Osteoblast (primary cell): ENCODE data around the gene SLC17A6. TPM values are rescaled to one million over a fixed set of nuclear protein-coding genes. Genes with fewer than 3 reads are reported as not detected.

ENCODE experiments used
- DNase-seq: peaks from one replicate; pipeline ENCODE4 v3.0.0; 2011; ENCODE audit warnings: low spot score, mixed read lengths; ENCODE audit not compliant: insufficient read length; ENCODE audit errors: missing footprints
- H2AFZ ChIP-seq: 2 replicates; pipeline ENCODE4 v1.6.0; 2011; ENCODE audit warnings: mild to moderate bottlenecking, low read length
- H3K27ac ChIP-seq: 2 replicates; pipeline ENCODE4 v1.5.1; 2011; ENCODE audit warnings: mild to moderate bottlenecking, low read depth, low read length, moderate library complexity
- H3K27me3 ChIP-seq: 2 replicates; pipeline ENCODE4 v1.6.0; 2012; ENCODE audit warnings: mild to moderate bottlenecking, control low read depth, inconsistent platforms, low read length, moderate library complexity; ENCODE audit not compliant: insufficient read depth
- H3K36me3 ChIP-seq: 2 replicates; pipeline ENCODE4 v1.5.1; 2011; ENCODE audit warnings: mild to moderate bottlenecking, low read length, control low read depth, moderate library complexity; ENCODE audit not compliant: insufficient read depth
- H3K4me1 ChIP-seq: 2 replicates; pipeline ENCODE4 v1.5.1; 2011; ENCODE audit warnings: mild to moderate bottlenecking, low read length, control low read depth, moderate library complexity; ENCODE audit not compliant: insufficient read depth
- H3K4me2 ChIP-seq: 2 replicates; pipeline ENCODE4 v1.6.0; 2011; ENCODE audit warnings: mild to moderate bottlenecking, low read length; ENCODE audit not compliant: insufficient read depth
- H3K4me3 ChIP-seq: fragments of 200-600 bp; sonication (generic); 3 replicates; pipeline ENCODE4 v1.5.1; 2012; ENCODE audit warnings: mild to moderate bottlenecking, low read length, inconsistent platforms; ENCODE audit not compliant: insufficient read depth
- H3K79me2 ChIP-seq: 2 replicates; pipeline ENCODE4 v1.6.0; 2012; ENCODE audit warnings: mild to moderate bottlenecking, low read length, control low read depth, inconsistent platforms; ENCODE audit not compliant: insufficient read depth
- H3K9me3 ChIP-seq: 2 replicates; pipeline ENCODE4 v1.5.1; 2011; ENCODE audit warnings: low read depth, low read length, control low read depth
- H4K20me1 ChIP-seq: 2 replicates; pipeline ENCODE4 v1.6.0; 2012; ENCODE audit warnings: mild to moderate bottlenecking, low read length, control low read depth; ENCODE audit not compliant: insufficient read depth
- total RNA-seq: library from RNA; depleted of rRNA; stranded (reverse); fragments of >200 nt; gene quantifications from 2 replicates; pipeline ENCODE4 v1.2.3, GENCODE V29; 2012
- TF ChIP-seq, protein P1 (sequence below): IDR thresholded peaks from 2 replicates; pipeline ENCODE4 v1.5.1; 2011; ENCODE audit warnings: mild to moderate bottlenecking, low read depth, low read length, moderate library complexity; ENCODE audit errors: extremely low read depth

The SLC17A6 gene
- total RNA-seq, 1 donor = not detected

DNA sequence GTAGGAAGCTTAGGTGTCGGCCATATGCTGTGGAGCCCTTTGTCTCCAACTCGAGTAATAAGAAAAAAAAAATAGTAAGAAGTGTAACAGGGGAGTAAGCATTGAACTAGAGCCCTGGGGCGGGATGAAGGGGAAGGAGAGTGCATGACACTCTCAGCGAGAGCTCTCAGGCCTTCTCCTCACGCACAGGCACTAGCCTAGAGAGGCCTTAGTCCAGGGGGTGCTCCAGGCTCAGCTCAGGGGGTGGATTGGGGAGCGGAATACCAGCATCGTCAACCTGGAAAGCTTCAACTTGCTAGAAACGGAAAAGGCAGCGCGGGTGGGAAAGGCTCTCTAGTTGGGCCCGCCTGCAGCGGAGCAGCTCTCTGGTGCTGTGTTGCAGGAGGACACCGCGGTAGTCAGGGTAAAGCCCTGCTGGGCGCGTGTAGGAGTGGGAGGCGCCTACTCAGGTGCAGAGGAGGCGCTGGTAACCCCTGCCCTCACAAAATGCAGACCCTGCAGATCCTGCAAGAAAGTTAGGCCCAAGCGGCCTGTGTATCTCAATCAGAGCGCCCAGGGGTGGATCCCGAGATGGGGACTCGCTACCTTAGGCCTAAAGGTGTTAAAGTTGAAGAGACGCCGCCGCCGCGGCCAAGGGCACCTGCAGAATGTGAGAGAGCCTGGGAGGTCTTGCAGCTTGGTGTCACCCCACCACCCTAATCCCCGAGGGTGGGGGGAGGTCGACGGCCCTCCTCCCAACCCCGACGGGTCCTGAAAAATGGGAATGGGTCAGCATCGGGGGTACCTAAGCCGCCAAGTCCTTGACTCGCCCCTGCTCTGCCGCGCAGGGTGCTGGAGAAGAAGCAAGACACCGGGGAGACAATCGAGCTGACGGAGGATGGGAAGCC is 2.8 kb downstream of the SLC17A6 start:
- no peaks in the 10 kb centered on the region for H4K20me1 ChIP-seq
- no peak overlapping the region for H3K4me3 ChIP-seq
- H3K4me1 ChIP-seq = no peaks in the 10 kb centered on the region
- peaks cover 3% of the 10 kb centered on the region for H3K27me3 ChIP-seq
- no peaks in the 10 kb centered on the region for H3K9me3 ChIP-seq
- no peaks in the 10 kb centered on the region for H3K79me2 ChIP-seq
- TF ChIP-seq, protein P1, sequence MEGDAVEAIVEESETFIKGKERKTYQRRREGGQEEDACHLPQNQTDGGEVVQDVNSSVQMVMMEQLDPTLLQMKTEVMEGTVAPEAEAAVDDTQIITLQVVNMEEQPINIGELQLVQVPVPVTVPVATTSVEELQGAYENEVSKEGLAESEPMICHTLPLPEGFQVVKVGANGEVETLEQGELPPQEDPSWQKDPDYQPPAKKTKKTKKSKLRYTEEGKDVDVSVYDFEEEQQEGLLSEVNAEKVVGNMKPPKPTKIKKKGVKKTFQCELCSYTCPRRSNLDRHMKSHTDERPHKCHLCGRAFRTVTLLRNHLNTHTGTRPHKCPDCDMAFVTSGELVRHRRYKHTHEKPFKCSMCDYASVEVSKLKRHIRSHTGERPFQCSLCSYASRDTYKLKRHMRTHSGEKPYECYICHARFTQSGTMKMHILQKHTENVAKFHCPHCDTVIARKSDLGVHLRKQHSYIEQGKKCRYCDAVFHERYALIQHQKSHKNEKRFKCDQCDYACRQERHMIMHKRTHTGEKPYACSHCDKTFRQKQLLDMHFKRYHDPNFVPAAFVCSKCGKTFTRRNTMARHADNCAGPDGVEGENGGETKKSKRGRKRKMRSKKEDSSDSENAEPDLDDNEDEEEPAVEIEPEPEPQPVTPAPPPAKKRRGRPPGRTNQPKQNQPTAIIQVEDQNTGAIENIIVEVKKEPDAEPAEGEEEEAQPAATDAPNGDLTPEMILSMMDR = no peak
- no peak overlapping the region for H3K27ac ChIP-seq
- H2AFZ ChIP-seq = no peak overlapping the region
- H3K36me3 ChIP-seq = no peaks in the 10 kb centered on the region
- no peak overlapping the region for H3K4me2 ChIP-seq
- no peak for DNase-seq

DNA sequence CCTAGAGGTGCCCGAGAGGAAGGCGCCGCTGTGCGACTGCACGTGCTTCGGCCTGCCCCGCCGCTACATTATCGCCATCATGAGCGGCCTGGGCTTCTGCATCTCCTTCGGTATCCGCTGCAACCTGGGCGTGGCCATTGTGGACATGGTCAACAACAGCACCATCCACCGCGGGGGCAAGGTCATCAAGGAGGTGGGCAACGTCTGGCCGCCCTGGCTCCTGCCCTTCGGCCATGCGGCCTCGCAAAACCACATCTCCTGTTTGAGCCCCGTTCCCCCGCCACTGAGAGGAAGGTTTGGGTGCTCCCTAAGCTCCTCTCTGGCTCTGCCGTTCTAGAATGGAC is 3.4 kb downstream of the SLC17A6 start:
- Histone ChIP-seq H3K9me3 (no peaks in the 10 kb centered on the region), H3K79me2 (no peaks in the 10 kb centered on the region), H3K27ac (no peak overlapping the region), H2AFZ (no peak overlapping the region), H3K27me3 (peaks cover 3% of the 10 kb centered on the region), H3K4me2 (no peak overlapping the region), H4K20me1 (no peaks in the 10 kb centered on the region), H3K4me3 (no peak overlapping the region), H3K36me3 (no peaks in the 10 kb centered on the region), H3K4me1 (no peaks in the 10 kb centered on the region)
- TF ChIP-seq, protein P1 = no peak
- no peak for DNase-seq

DNA sequence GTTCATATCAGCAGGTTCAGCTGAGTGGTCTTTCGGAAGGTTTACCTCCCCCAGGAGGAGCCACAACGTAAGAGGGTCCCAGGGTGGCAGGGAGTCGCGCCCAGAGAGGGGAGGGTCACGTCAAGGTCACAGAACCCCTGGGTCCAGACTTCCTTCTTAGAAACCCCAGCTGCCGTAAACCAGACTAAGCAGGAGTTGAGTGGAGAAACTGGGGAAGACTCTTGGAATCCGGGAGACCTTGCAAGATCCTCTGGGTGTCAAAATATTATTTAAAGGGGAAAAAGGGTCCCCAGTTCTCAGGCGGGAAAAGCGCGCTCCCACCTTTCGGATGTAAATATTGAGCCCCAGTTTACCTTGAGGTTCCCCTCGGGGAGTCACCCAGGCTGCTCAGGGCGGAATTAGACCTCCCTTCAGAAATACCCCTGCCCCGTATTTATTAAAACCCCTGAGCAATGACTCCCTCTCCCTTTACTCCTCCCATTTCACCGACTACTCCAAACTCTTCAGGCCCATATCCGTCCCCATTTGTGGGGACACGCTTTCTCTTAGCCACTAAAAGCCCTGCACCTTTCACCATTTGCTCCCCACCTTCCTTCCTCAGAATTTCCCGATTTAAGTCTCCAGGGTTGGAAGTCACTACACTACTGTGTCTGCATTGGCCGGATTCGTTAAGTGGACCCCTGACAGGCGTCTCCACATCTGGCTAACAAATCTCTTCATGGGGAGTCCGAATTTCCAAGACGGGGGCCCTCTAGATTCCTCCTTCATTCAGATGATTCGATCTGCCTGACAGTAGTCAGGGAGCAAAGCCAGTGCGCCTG is 4.2 kb downstream of the SLC17A6 start:
- no peaks in the 10 kb centered on the region for H4K20me1 ChIP-seq
- no peak overlapping the region for H3K4me3 ChIP-seq
- DNase-seq = no peak
- H3K79me2 ChIP-seq = no peaks in the 10 kb centered on the region
- H3K9me3 ChIP-seq = no peaks in the 10 kb centered on the region
- no peak overlapping the region for H3K27ac ChIP-seq
- no peaks in the 10 kb centered on the region for H3K36me3 ChIP-seq
- no peak overlapping the region for H3K4me2 ChIP-seq
- H2AFZ ChIP-seq = no peak overlapping the region
- H3K4me1 ChIP-seq = no peaks in the 10 kb centered on the region
- H3K27me3 ChIP-seq = peaks cover 3% of the 10 kb centered on the region
- TF ChIP-seq, protein P1 = no peak

DNA sequence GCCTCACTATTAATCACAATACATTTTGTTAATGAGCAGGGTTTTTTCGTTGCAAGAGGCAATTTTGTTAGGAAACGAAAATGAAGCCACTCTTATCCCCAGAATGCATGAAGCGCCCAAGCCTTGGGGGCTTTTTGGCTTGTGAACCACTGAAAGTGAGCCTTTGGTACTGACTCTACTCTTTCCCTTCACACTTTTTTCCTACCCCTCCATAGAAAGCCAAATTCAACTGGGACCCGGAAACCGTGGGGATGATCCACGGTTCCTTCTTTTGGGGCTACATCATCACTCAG is 4.8 kb downstream of the SLC17A6 start:
- Histone ChIP-seq H2AFZ (no peak overlapping the region), H3K4me1 (no peaks in the 10 kb centered on the region), H3K79me2 (no peaks in the 10 kb centered on the region), H3K27me3 (peaks cover 3% of the 10 kb centered on the region), H3K4me2 (no peak overlapping the region), H4K20me1 (no peaks in the 10 kb centered on the region), H3K4me3 (no peak overlapping the region), H3K27ac (no peak overlapping the region), H3K36me3 (no peaks in the 10 kb centered on the region), H3K9me3 (no peaks in the 10 kb centered on the region)
- DNase-seq = no peak
- TF ChIP-seq, protein P1 = no peak
